Breast epithelium (tissue), 3 donors: Measurements from ENCODE around the gene TOMM70.

ENCODE experiments used
- POLR2A ChIP-seq: fragments of 450-650 bp; IDR thresholded peaks from one replicate; pipeline ENCODE4 v1.6.1; 2016; ENCODE audit warnings: antibody characterized with exemption, mild to moderate bottlenecking, moderate library complexity
- TF ChIP-seq, protein P1 (sequence below), 3 donors: fragments of 450-650 bp; IDR thresholded peaks; one replicate each; pipeline ENCODE4 v1.5.1; 2016 to 2017; ENCODE audit warnings: antibody characterized with exemption in 3 of 3, mild to moderate bottlenecking in 3 of 3, moderate library complexity in 3 of 3

DNA sequence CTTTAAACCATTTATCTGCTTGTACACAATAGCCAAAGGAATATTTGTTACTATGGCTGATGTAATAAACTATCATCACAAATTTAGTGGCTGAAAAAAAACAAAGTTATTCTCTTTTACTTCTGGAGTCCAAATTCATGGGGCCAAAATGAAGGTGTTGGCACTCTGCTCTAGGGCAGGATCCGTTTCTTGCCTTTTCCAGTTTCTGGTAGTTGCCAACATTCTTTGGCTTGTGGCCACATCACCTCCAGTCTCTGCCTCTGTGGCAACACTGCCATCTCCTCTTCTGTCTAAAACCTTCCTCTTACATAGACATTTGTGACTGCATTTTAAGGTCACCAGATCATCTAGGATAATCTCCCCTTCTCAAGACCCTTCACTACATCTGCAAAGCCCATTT, 39.0 kb downstream of the TOMM70 start:
- TF ChIP-seq, protein P1, sequence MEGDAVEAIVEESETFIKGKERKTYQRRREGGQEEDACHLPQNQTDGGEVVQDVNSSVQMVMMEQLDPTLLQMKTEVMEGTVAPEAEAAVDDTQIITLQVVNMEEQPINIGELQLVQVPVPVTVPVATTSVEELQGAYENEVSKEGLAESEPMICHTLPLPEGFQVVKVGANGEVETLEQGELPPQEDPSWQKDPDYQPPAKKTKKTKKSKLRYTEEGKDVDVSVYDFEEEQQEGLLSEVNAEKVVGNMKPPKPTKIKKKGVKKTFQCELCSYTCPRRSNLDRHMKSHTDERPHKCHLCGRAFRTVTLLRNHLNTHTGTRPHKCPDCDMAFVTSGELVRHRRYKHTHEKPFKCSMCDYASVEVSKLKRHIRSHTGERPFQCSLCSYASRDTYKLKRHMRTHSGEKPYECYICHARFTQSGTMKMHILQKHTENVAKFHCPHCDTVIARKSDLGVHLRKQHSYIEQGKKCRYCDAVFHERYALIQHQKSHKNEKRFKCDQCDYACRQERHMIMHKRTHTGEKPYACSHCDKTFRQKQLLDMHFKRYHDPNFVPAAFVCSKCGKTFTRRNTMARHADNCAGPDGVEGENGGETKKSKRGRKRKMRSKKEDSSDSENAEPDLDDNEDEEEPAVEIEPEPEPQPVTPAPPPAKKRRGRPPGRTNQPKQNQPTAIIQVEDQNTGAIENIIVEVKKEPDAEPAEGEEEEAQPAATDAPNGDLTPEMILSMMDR (IDR thresholded peaks at IDR 0.05): no peak
- no peak for TF ChIP-seq POLR2A
